Bone marrow (tissue), 2 donors: ENCODE results near the gene NKTR.

Experiments used
- DNase-seq, 2 donors: peaks; one replicate each; lab custom pipeline; 2025; lab: John Stamatoyannopoulos, UW

Gene NKTR

GRCh38 chr3:42681361-42682038 lies 81.0 kb downstream of the NKTR start:
- no peak for DNase-seq

- DNase-seq, result no peak
Measured at GRCh38 chr3:42682301-42683070, 82.0 kb downstream of the NKTR start.

- DNase-seq, result peak; percentile 7 to 20
Measured at GRCh38 chr3:42683875-42684598, 83.6 kb downstream of the NKTR start.

GRCh38 chr3:42684632-42685362 lies 84.3 kb downstream of the NKTR start:
- no peak for DNase-seq

GRCh38 chr3:42685363-42685881 lies 84.9 kb downstream of the NKTR start, which contains the start of gene KLHL40:
TSS of gene KLHL40 (plus strand) at chr3:42685537. CDS start at chr3:42685619, 82 bp downstream.
- DNase-seq, result no peak

GRCh38 chr3:42685891-42686820 lies 85.7 kb downstream of the NKTR start:
- no peak for DNase-seq

- no peak for DNase-seq
Measured at GRCh38 chr3:42686832-42687650, 86.6 kb downstream of the NKTR start.

- no peak for DNase-seq
Measured at GRCh38 chr3:42688016-42688415, 87.5 kb downstream of the NKTR start.

- DNase-seq, result no peak
Measured at GRCh38 chr3:42688487-42689420, 88.3 kb downstream of the NKTR start.

- DNase-seq, result no peak
Measured at GRCh38 chr3:42689421-42690014, 89.0 kb downstream of the NKTR start.

GRCh38 chr3:42690191-42690590 lies 89.7 kb downstream of the NKTR start:
- no peak for DNase-seq

- no peak for DNase-seq
Measured at GRCh38 chr3:42690766-42691680, 90.5 kb downstream of the NKTR start.

- DNase-seq, result no peak
Measured at GRCh38 chr3:42691816-42692666, 91.6 kb downstream of the NKTR start.

- DNase-seq, result no peak
Measured at GRCh38 chr3:42692667-42693529, 92.4 kb downstream of the NKTR start.

GRCh38 chr3:42693530-42693930 lies 93.0 kb downstream of the NKTR start:
- DNase-seq, result no peak
